Inferior parietal cortex (tissue), 1 donor: ENCODE results near the gene ITGA8.

Source experiments
- DNase-seq: peaks from one replicate; pipeline ENCODE4 v3.0.0-alpha.2; 2016; ENCODE audit errors: extremely low spot score

The ITGA8 gene

DNA sequence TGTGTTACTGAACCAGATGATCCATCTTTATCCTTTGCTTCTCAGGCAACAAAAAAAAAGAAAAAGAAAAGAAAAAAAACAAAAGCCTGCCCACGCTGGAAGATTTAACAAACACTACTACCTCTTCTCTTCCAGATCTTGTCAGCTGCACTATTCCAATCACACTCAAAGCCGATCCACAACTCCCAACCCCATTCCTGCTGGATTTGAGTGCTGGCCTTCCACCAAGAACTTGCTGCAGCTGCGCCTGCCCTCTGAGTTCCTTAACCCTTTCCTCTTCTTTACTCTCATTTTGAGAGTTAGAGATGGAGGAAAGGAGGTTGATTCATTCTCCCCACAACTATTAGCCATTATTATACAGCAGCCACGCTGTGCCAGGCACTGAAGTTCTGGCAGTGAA lies 16.0 kb upstream of the ITGA8 start:
- no peak for DNase-seq

DNA sequence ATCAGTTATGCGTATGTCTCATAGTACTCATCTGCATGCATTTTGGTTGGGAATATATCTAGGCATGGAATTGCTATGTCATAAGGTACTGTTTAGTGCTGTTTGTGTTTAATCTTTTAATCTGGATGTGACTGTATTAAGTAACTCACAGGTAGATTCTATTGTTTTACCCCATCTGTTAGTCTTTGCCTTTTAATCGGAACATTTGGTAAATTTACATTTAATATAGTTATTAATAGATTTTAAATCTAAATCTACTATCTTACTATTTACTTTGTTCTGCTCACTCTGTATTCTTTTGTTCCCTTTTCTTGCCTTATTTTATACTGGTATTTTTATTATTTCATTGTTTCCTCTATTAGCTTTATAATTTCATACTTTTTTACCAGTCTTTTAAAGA lies 10.6 kb upstream of the ITGA8 start:
- DNase-seq = no peak

DNA sequence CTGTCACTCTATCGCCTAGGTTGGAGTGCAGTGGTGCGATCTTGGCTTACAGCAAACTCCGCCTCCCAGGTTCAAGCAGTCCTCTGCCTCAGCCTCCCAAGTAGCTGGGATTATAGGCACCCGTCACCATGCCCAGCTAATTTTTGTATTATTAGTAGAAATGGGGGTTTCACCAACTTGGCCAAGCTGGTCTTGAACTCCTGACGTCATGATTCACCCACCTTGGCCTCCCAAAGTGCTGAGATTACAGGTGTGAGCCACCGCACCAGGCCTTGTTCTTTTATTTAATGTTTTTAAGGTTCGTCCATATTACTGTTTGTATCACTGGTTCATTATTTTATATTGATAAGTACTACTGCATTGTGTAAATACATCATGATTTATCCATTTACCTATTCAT lies 10.2 kb upstream of the ITGA8 start:
- DNase-seq = no peak

DNA sequence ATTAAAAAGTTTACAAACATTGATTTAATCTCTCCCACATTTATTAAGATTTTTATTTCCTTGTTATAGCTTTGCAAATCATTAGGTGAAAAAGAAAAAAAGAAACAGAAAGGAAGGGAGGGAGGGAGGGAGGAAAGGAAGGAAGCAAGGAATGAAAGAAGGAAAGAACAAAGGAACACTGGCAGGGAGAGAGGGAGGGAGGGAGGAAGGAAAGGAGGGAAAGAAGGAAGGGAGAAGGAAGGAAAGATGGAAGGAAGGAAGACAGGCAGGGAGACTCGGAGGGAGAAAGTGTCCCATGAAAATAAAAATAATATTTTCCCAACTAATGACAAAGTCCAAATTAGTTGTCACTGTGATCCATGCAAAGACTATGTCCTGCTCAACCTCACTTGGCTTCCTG lies 6.3 kb upstream of the ITGA8 start:
- no peak for DNase-seq

- peak; percentile 83 for DNase-seq
Observed at GRCh38 chr10:15725603-15726002, 5.9 kb upstream of the ITGA8 start.

DNA sequence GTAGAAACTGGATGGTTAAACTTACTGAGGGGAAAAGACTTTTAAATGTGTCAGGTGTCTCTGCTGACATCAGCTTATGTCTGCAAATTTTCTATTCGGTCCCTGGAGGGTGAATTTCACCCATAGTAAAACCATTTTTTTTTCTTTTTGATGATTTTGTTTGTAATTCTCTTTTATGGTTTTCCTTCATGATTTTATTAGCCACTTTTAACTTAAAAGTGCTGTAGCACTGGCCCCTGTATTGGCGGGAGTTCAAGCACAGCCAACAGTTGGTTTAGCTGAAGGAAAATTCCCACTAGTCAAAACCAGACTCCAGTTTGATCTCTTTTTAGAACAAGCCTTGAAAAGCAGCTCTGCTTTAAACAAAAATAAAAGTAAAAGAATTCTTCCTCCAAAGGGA lies 5.0 kb upstream of the ITGA8 start:
- no peak for DNase-seq

GRCh38 chr10:15723803-15724202 lies 4.1 kb upstream of the ITGA8 start:
- DNase-seq = no peak

DNA sequence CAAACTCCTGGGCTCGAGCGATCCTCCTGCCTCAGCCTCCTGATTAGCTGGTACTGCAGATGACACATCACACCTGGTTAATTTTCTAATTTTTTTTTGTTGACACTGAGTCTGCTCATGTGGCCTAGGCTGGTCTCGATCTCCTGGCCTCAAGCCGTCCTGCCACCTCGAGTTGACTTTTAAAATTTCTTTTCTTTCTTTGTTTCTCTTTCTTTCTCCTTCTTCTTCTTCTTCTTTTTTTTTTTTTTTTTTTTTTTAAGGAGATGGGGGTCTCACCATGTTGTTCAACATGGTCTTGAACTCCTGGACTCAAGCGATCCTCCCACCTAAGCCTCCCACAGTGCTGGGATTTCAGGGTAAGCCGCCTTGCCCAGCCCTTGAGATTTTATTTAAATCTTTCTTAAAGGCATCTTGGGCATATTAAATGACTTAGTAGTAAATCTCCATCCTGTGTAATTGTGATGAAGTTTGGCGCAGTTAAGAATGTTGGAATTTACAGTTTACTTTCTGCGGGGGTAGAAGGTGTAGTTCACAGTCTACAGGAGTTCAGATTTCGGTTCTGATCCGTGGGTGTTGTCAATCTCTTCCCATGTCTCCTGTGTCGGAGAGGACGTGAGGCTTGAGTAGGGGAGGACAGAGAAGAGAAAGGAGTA lies 1.0 kb upstream of the ITGA8 start:
- no peak for DNase-seq

DNA sequence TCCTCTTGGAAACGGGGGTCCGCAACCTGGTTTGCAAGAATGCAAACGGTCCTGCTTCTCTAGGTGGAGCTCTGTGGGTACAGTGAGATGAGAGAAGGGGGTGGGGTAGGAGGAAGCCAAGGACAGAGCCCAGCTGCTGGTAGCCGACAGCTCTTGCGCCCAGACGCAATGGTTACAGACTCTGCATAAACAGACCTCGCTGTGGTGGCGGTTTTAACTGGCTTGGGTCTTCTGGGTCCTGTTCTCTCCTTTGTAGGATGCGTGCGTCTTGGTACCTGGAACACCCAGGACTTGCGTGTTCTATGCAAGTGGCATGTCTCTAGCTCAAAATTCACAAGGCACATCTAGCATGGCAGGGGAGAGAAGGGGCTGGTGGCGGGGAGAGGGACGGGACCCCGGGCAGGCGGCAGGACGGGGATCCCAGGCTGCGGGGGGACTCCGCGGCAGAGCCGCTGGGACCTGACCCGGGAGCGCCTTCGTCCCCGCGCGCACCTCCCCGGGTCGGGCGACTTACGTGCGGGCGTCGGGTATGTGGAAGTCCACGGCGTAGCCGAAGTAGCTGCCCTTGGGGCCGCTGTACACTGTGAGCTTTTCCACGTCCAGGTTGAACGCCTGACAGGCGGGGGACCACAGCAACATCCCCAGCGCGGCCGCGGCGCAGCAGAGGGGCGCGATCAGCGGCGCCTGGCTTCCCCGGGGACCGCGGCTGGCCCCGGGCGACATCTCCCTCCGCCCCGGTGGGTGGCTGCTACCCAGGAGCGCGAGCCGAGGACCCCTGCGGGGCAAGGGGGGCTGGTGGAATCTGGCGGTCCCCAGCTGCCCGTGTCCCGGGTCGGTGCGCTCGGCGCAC lies 448 bp downstream of the ITGA8 start:
- no peak for DNase-seq

GRCh38 chr10:15718694-15719048 lies 1.1 kb downstream of the ITGA8 start:
- DNase-seq = no peak

DNA sequence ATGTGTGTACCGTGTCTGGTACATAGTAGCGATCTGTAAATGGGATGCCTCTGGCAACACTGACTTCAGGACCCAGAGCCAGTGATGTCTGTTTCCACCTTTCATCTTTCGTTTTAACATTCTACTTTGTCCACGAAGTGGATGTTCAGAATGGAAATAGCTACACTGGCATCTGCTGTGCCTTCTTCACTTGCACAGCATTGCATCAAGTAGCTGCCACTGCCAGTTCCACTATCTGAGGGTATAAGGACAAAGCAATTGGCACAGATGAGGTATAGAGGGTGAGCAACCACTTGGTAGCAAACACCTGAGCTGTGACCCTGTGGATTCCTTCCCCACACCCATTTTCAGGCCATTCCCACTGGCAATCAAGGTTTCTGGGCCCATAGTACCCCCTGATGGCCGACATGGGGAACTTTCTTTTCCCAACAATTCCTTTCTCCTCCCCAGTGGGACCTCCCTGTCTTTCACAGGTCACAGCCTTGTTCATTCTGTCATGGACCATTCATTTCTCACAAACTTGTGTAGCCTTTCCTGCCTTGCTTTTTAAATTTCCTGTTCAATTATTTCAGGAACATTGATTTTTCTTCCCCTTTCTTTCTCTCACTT lies 4.0 kb downstream of the ITGA8 start:
- no peak for DNase-seq

- no peak for DNase-seq
Observed at GRCh38 chr10:15714847-15715246, 4.9 kb downstream of the ITGA8 start.

- DNase-seq = no peak
Observed at GRCh38 chr10:15712883-15713282, 6.8 kb downstream of the ITGA8 start.

DNA sequence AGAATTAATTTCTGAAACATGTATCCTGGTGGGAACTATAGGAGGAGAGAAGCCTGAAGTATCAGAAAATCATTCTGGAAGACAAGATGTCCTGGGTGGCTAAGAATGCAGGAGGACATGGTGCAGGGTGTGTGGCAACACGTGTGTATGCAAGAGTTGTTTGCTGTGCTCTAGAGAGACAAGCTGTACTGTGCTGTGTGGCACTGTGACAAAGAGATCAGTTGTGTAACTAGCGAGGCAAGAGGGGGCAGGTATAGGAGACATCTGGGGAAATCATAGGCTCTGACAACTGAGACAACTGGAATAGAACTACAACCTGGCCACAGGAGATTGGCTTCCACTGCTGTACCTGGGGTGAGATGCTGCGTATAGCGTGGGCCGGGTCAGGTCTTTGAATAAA lies 9.3 kb downstream of the ITGA8 start:
- no peak for DNase-seq

DNA sequence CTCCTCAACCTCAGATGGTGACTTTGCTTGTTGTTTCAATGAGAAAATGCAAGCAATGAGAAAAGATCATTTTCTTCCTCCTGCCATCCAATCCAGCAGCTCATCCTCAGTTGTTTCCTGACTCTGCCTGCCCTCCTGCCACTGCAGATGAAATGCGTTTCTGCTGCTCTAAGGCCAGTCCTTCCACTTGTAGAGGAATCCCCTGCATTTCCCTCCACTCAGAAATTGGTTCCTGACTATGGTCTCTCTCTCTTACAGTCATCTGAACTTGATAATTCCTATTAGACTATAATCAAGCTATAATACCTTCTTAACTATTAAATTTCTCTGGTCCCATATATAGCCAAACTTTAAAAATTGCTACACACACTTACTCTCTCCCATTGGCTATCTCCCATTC lies 14.4 kb downstream of the ITGA8 start:
- no peak for DNase-seq

GRCh38 chr10:15704581-15704968 lies 15.1 kb downstream of the ITGA8 start:
- DNase-seq = no peak

GRCh38 chr10:15703944-15704580 lies 15.7 kb downstream of the ITGA8 start:
- no peak for DNase-seq

GRCh38 chr10:15703151-15703880 lies 16.4 kb downstream of the ITGA8 start:
- no peak for DNase-seq

GRCh38 chr10:15700078-15700674 lies 19.5 kb downstream of the ITGA8 start:
- no peak for DNase-seq

DNA sequence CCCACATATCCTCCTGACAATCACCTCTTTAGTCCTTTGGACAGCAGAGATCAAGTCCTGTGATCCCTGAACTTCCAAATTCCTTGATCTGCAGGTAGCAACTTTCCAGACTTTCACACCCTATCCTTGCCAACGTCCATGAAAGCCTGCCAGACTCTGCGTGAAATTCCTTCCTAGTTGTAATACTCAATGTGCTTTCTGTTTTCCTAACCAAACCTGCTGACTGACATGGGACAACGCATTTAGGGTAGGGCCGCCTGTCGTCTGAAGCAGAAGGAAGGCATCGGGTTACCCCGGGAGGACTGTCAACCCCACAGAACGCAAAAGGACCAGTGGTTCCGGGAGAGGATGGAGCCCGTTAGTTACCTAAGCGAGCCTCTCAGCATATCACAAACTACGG lies 23.9 kb downstream of the ITGA8 start:
- no peak for DNase-seq

DNA sequence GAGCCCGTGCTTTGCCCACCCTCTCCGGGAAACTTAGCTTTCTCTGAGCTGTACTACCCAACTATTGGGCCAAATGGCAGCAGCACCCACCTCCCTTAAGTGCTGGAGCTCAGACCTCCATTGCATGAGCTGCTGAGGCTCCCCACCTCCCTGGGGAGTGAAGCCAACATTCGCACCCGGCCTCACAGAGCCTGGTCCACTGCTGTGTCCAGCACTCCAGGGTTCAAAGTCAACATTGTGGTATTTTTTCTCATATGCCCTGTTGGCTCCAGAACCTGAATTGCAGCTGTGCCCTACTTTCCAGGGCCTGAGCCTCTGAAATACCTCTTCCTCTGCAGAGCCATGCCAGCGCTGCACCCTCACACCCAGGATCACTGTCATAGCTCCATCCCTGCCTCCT lies 29.7 kb downstream of the ITGA8 start:
- no peak for DNase-seq

- DNase-seq = no peak
Observed at GRCh38 chr10:15684768-15685167, 35.0 kb downstream of the ITGA8 start.
